Large intestine (tissue), 3 donors: ENCODE measurements around the gene CD38. TPM values are rescaled to one million over a fixed set of nuclear protein-coding genes. Genes with fewer than 3 reads are reported as not detected.

Experiments used
- DNase-seq, 2 donors: peaks; one replicate each; pipeline versions ENCODE4 v3.0.0 to v3.0.0-alpha.2; 2013
- H3K27ac ChIP-seq: one replicate; pipeline ENCODE4 v1.5.1; 2013; ENCODE audit warnings: low read length
- H3K27me3 ChIP-seq: 2 replicates; pipeline ENCODE4 v1.6.1; 2013; ENCODE audit warnings: low read length; ENCODE audit not compliant: control insufficient read depth, insufficient read depth
- H3K36me3 ChIP-seq: 2 replicates; pipeline ENCODE4 v1.6.1; 2013; ENCODE audit warnings: low read length; ENCODE audit not compliant: control insufficient read depth, insufficient read depth
- H3K4me1 ChIP-seq: one replicate; pipeline ENCODE4 v1.6.1; 2013; ENCODE audit warnings: low read length; ENCODE audit not compliant: control insufficient read depth, insufficient read depth
- H3K4me3 ChIP-seq: one replicate; pipeline ENCODE4 v1.5.1; 2013; ENCODE audit warnings: low read length
- H3K9me3 ChIP-seq: one replicate; pipeline ENCODE4 v1.6.1; 2013; ENCODE audit warnings: mild to moderate bottlenecking, low read depth, low read length, moderate library complexity; ENCODE audit not compliant: control insufficient read depth
- WGBS: methylation state at CpG from one replicate; pipeline ENCODE4 v1.1.5; 2013; ENCODE audit warnings: low lambda C conversion rate; ENCODE audit not compliant: insufficient coverage; 5-methylcytosine and 5-hydroxymethylcytosine counted together
- polyA plus RNA-seq: library from polyadenylated mRNA; unstranded; fragments of 120-200 nt; gene quantifications from one replicate; pipeline ENCODE4 v1.2.1, GENCODE V29; 2013

Gene CD38
- polyA plus RNA-seq, 1 donor: 4.6 TPM

DNA sequence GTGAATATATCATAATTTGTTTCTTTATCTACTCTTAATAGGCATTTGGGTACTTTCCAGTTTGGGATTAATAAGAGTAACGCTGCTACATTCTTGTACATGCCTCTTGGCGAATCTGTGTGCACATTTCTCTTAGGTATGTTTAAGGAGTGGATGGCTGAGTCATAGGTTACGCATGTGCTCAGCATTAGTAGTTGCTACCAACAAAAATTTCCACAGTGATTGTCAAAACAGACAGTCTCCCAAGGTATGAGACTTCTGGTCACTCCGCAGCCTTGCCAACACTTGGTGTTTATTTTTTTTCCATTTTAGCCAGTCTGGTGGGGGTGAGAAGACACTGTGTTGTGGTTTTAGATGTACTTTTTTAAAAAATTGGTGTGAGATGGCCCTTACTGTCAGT is 115.8 kb downstream of the CD38 start:
- H3K4me1 ChIP-seq: no peaks in the 10 kb centered on the region
- no peak overlapping the region for H3K27ac ChIP-seq
- no peak for DNase-seq
- WGBS: no CpG with 5 or more reads among the region's 4 CpGs
- no peaks in the 10 kb centered on the region for H3K36me3 ChIP-seq
- no peaks in the 10 kb centered on the region for H3K9me3 ChIP-seq
- H3K27me3 ChIP-seq: peaks cover 2% of the 10 kb centered on the region
- no peak overlapping the region for H3K4me3 ChIP-seq

DNA sequence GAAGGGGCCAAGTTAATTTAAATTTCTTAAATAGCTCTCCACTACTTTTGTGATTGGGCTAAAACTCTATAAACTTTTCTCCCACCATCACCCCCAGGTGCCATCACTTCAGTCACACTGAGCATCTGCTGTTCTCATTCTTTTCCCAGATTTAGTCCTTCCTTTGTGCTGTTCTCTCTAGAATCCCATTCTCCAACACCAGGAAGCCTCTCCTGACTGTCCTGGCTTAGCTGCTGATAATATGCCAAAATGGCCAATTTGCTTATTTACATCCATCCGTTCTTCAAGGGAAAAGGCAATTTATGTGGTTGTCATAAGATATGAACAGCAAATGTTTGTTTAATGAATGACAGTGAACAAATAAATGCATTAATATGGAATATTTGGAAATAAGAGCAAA is 116.3 kb downstream of the CD38 start:
- H3K9me3 ChIP-seq: no peaks in the 10 kb centered on the region
- no peaks in the 10 kb centered on the region for H3K4me1 ChIP-seq
- DNase-seq: no peak
- WGBS: 29% methylated on average over 1 of the region's 1 CpG
- peaks cover 2% of the 10 kb centered on the region for H3K27me3 ChIP-seq
- H3K36me3 ChIP-seq: no peaks in the 10 kb centered on the region
- H3K27ac ChIP-seq: no peak overlapping the region
- no peak overlapping the region for H3K4me3 ChIP-seq

DNA sequence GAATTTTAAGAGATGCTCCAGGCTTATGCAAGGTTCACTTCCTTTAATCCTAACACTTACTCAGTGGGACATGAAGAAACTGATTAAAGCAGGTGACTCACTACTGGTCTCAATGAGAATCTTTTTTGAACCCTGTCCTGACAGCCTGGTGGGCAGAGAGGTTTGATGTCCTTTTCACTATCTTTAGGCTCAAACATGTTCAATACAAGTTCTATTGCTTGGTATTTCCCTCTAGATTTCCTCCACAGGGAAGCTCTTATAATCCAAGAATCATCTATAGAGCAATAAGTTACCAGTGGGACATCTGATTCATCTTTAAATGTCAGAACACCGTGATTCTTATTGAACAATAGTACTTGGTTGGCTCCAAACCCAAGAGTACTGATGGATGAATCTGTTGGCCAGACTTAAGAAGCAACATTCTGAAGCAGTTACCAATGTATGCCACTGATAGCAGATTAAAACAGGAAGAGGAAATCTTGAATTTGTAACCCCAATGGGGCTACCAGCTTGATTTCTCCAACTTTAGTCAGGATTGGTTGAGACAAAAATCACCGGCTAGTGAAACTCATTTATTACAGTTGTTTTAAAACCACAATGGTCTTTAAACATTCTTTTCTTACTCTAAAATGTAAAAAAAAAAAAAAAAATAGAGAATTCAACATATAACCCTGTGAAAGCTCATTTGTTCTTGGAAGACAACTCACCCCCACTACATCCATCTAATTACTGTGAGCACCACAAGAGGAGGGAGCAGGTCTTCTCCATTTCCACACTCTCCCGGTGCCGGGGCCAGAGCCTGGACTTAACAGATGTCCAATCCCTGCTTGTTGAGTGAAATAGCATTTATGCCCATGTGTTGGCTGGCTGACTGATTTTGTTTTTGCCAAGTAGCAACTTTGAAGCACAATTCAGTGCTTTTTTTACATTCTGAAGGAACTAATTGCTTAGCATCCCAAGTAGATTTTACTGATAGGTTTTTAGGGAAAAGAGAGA is 117.1 kb downstream of the CD38 start:
- WGBS: no CpG with 5 or more reads among the region's 4 CpGs
- DNase-seq: no peak
- Histone ChIP-seq H3K9me3 (no peaks in the 10 kb centered on the region), H3K27ac (no peak overlapping the region), H3K4me1 (no peaks in the 10 kb centered on the region), H3K4me3 (no peak overlapping the region), H3K27me3 (peaks cover 2% of the 10 kb centered on the region), H3K36me3 (no peaks in the 10 kb centered on the region)

DNA sequence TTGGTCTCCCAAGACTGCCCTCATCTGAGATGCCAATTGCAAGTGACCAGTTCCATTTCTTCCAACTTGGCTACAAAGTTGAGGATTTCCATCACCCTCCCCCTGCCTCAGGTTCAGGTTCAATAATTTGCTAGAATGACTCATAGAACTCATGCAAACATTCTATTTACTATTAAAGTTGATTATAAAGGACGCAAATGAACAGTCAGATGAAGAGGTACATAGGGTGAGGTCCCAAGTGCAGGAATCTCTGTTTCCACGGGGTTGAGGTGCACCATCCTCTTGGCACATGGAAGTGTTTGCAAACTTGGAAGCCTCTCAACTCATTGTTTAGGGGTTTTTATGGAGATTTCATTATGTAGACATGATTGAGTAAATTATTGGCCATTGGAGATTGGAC is 119.4 kb downstream of the CD38 start:
- H3K4me1 ChIP-seq: no peaks in the 10 kb centered on the region
- H3K27me3 ChIP-seq: peaks cover 2% of the 10 kb centered on the region
- H3K36me3 ChIP-seq: no peaks in the 10 kb centered on the region
- DNase-seq: no peak
- H3K9me3 ChIP-seq: no peaks in the 10 kb centered on the region
- no peak overlapping the region for H3K4me3 ChIP-seq
- H3K27ac ChIP-seq: no peak overlapping the region
- no CpG with 5 or more reads among the region's 2 CpGs for WGBS

DNA sequence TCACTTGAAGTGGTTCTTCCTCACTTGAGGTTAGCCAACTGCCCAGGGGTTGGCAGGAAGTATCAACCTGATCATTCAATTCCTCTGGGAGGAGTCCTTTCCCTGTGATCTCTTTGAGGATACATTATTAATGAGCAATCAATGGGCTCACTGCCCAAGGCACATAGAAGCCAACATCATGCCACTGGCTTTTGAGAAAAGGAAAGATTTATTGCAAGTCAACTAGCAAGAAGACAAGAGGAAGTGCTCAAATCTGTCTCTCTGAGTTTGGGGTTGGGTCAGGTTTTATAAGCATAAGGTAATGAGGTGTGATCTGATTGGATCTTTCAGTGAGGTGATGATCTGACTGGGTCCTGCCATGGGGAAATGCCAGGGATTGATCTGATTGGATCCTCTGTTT is 120.8 kb downstream of the CD38 start:
- no peaks in the 10 kb centered on the region for H3K9me3 ChIP-seq
- H3K4me1 ChIP-seq: no peaks in the 10 kb centered on the region
- no peak overlapping the region for H3K27ac ChIP-seq
- H3K36me3 ChIP-seq: no peaks in the 10 kb centered on the region
- H3K27me3 ChIP-seq: peaks cover 2% of the 10 kb centered on the region
- DNase-seq: no peak
- no peak overlapping the region for H3K4me3 ChIP-seq

DNA sequence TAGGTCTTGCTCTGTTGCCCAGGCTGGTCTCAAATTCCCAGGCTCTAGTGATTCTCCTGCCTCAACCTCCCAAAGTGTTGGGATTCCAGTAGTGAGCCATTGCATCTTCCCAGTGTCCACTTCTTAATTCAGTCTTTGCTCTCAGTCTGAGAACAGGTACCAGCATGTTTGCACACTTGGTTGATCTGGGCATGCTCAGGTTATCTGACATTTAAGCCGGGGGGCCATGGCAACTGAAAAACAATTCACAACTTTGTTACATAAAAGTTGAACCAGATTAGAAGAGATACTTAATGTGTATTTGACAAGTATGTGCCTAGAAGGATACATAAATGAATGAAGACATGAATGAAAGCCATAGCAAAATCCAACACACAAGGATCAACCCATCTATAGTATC is 121.4 kb downstream of the CD38 start:
- Histone ChIP-seq H3K36me3 (no peaks in the 10 kb centered on the region), H3K27me3 (peaks cover 2% of the 10 kb centered on the region), H3K27ac (no peak overlapping the region), H3K4me1 (no peaks in the 10 kb centered on the region), H3K4me3 (no peak overlapping the region), H3K9me3 (no peaks in the 10 kb centered on the region)
- no peak for DNase-seq
- no CpG with 5 or more reads among the region's 1 CpG for WGBS

DNA sequence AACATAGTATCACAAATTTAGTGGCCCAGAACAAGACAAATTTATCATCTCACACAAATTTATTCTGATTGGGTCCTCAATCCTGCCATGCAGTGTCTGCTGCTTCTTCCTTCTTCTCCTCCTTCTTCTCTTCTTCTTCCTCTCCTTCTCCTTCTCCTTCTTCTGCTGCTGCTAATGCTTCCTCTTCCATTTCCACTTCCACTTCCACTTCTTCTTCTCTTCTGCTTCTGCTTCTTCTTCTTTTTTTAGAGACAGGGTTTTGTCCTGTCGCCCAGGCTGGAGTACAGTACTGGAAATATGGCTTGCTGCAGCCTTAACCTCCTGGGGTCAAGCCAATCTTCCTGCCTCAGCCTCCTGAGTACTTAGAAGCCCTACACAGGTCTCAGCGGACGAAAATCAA is 122.9 kb downstream of the CD38 start:
- Histone ChIP-seq H3K27me3 (no peaks in the 10 kb centered on the region), H3K36me3 (no peaks in the 10 kb centered on the region), H3K4me1 (no peaks in the 10 kb centered on the region), H3K4me3 (no peak overlapping the region), H3K27ac (no peak overlapping the region), H3K9me3 (no peaks in the 10 kb centered on the region)
- no peak for DNase-seq
- no CpG with 5 or more reads among the region's 3 CpGs for WGBS

DNA sequence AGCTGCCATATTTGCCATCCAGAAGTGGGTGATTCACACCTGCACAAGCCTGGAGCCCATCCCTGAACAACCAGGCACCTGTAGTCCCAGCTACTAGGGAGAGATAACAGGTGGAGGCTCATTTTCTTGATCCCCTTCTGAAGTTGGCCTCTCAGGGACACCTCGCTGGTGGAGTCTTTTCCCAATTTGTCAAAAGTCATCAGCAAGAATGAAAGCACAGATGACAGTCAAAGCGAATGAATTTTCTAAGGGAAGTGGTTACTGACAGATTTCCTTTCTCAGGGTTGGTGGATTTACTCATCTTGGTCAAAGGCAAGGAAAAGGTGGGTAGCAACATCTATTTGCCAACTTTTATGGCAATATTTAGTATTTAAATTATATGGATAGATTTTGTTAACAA is 123.9 kb downstream of the CD38 start:
- no peak for DNase-seq

DNA sequence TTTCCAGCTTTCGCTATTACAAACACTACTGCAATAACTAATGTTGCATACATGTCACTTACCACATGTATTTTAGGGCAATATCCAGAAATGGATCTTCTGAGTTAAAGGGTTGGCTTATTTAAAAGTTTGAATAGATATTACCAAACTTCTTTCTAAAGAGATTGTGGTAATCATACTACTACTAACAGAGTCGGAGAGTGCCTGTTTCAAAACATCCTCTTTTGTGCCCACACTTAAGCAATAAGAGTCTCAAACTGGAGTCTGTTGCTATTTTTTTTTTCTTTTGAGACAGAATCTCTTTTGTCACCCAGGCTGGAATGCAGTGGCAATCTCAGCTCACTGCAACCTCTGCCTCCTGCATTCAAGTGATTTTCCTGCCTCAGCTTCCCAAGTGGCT is 124.6 kb downstream of the CD38 start:
- Histone ChIP-seq H3K27ac (no peak overlapping the region), H3K4me1 (no peaks in the 10 kb centered on the region), H3K36me3 (no peaks in the 10 kb centered on the region), H3K27me3 (no peaks in the 10 kb centered on the region), H3K9me3 (no peaks in the 10 kb centered on the region), H3K4me3 (no peak overlapping the region)
- no peak for DNase-seq
- WGBS: 94% methylated on average over 2 of the region's 2 CpGs

More for the DNA sequence above, 123.9 kb downstream of the CD38 start:
- H3K4me1 ChIP-seq: no peaks in the 10 kb centered on the region
- no peak overlapping the region for H3K4me3 ChIP-seq
- H3K27ac ChIP-seq: no peak overlapping the region
- no peaks in the 10 kb centered on the region for H3K36me3 ChIP-seq
- no peaks in the 10 kb centered on the region for H3K27me3 ChIP-seq
- WGBS: 90% methylated on average over 2 of the region's 2 CpGs
- H3K9me3 ChIP-seq: no peaks in the 10 kb centered on the region
